Activated CD8-positive, alpha-beta memory T cell treated with anti-CD3 and anti-CD28 coated beads for 1 hour (primary cell): ENCODE measurements around the gene UTY.
"Not testable (repeated sequence)": the region's sequence is repeated elsewhere in the genome, so short reads cannot be mapped to it uniquely, and the experiment has no call there.

ENCODE experiments used
- DNase-seq, 2 donors: peaks; one replicate each; pipeline ENCODE4 v3.0.0-alpha.2; 2020; ENCODE audit warnings: low read depth in 1 of 2; ENCODE audit errors: extremely low read depth in 1 of 2

UTY gene

DNA sequence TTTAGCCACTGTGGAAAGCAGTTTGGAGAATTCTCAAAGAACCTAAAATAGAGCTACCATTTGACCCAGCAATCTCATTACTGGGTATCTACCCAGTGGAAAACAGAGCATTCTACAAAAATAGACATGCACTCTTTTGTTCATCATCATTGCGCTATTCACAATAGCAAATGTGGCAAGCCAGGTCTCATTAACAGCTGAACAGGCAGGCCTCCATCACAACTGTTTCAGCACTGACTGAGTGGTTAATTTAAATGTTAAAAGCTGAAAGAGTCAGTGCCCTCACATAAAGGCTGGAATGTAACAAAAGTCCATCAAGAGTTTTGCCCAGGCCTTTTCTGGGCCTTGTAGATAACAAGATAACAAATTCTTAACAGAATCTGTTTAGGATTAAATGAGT, 166.9 kb downstream of the UTY start:
- no peak for DNase-seq

GRCh38 chrY:13307959-13308358, 171.9 kb downstream of the UTY start:
- DNase-seq, result no peak

DNA sequence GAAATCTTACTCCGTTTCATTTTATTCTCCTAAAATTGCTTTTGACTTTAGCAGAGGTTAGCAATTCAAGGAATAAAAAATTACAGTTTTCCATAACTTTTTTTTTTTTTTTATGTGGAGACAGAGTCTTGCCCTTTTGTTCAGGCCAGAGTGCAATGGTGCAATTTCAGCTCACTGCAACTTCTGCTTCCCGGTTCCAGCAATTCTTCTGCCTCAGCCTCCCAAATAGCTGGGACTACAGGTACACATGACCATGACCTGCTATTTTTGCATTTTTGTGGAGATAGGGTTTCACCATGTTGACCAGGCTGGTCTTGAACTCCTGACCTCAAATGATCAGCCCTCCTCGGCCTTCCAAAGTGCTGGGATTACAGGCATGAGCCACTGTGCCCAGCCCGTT, 179.0 kb downstream of the UTY start:
- no peak for DNase-seq

DNA sequence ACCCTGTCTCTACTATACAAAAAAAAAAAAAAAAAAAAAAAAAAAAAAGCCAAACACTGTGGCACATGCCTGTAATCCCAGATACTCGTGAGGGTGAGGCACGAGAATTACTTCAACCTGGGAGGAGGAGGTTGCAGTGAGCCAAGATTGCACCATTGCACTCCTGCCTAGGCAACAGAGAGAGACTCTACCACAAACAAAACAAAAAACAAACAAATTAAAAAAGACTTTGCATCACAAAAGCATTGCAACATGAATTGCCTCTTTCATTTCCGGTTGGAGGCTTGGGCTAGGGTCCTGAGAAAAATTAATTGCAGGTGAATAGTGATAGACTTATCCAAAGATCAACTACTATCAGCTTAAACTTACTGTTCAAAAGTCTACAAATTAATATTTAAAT, 180.4 kb downstream of the UTY start:
- DNase-seq, result no peak

DNA sequence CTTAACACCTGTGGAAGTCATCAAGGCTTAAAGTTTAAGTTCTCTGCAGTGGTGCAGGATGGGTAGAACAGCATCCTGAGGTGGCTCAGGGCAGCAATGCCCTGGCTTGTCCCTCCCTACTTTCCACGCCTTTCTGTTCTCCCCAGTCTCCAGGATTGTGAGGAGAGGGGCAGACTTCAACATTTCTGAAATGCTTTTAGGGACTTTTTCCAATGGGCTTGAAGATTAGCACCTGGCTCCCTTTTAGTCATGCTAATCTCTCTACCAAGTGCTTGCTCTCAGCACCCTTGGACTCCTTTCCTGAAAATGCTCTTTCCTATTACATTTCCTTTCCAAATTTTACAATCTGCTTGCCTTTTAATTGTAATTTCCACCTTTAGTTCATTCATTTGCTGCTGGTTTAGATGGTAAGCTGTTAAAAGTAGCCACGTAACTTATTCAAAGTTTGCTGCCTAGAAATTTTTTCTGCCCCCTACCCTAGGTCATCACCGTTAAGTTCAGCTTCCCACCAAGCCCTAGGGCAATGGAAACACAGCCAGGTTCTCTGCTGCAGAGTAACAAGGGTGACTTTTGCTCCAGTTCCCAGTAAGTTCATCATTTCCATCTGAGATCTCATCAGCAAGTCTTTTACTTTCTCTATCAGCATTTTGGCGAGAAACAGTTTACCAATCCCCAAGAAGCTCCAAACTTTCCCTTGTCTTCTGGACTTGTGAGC, 183.5 kb downstream of the UTY start:
- DNase-seq, result no peak

- DNase-seq, result no peak
Measured at GRCh38 chrY:13295026-13295425, 184.8 kb downstream of the UTY start.

DNA sequence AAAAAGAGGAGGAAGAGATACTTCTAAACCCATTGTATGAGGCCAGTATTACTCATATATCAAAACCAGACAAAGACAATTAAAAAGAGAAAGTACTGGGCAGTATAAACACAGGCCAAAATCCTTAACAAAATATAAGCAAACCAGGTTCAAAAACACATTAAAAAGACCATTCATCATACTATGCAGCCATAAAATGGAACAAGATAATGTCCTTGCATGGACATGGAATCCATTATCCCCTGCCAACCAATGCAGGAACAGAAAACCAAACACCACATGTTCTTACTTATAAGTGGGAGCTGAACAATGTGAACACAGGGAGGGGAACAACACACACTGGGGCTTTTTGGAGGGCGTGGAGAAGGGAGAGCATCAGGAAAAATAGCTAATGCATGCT, 188.6 kb downstream of the UTY start:
- no peak for DNase-seq

DNA sequence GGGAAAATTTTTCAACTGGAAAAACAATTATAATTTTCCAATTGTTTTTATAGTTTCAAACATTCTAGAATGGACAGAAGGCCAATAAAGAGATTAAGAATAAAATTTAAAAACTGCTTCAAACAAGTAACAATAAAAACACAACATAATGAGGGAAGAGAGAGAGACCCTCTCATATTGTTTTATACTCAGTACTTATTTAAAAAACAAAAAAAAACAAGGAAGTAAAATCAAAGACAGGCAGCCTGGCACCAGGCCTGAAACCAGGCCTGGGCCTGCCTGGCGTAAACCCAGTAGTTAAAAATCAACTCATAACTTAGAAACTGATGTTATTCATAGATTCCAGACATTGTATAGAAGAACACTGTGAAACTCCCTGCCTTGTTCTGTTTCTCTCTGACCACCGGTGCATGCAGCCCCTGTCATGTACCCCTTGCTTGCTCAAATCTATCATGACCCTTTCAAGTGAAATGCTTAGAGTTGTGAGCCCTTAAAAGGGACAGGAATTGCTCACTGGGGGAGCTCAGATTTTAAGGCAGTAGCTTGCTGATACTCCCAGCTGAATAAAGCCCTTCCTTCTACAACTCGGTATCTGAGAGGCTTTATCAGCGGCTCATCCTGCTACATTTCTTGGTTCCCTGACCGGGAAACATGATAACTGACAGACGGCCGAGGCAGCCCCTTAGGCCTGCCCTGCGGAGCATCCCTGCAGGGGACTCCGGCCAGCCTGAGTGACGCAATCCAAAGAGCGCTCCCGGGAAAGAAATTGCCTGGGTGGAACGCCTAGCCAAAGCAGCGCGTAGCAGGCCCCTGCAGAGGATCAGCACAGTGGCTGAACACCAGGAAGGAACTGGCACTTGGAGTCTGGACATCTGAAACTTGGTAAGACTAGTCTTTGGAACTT, 197.4 kb downstream of the UTY start:
- DNase-seq, result not testable (repeated sequence)

DNA sequence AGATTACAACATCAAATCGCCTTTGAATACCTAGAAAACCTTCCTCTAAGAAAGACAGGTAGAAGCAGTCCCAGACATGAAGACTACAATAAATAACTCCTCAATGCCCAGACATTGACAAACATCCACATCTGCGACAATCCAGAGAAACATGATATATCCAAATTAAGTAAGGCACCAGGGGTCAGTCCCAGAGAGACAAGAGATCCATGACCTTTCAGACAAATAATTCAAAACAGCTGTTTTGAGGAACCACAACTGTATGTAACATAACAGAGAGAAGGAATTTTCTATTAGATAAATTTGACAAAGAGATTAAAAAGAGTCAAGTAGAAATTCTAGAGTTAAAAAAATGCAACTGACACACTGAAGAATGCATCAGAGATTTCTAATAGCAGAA, 200.3 kb downstream of the UTY start:
- DNase-seq, result no peak

DNA sequence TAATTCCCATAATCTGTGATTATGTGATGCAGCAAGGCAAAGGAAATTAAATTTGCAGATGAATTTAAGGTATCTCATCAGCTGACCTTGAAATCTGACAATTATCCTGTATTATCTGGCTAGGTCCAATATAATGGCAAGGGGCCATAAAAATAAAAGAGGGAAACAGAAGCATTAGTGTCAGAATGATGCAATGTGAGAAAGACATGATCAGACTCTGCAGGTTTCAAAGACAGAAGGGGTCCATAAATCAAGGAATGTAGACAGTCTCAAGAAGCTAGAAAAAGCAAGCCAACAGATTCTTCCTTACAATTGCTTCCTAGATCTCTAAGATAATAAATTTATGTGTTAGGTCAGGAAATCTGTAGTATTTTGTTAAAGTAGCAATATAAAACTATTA, 208.1 kb downstream of the UTY start:
- DNase-seq, result no peak

GRCh38 chrY:13253941-13254440, 225.8 kb downstream of the UTY start:
- DNase-seq, result not testable (repeated sequence)

- DNase-seq, result no peak
Measured at GRCh38 chrY:13250421-13250820, 229.4 kb downstream of the UTY start.

DNA sequence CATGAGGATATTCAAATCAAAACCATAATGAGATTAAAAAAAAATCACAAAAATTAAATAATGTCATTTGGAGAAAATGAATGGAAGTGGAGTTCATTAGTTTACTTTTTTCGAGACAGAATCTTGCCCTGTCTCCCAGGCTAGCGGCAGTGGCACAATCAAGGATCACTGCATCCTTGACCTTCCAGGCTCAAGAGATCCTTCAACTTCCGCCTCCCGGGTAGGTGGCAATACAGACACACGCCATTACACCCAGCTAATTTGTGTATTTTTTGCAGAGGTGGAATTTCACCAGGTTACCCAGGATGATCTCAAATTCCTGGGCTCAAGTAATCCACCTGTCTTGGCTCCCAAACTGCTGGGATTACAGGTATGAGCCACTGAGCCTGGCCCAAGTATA, 236.1 kb downstream of the UTY start:
- no peak for DNase-seq

DNA sequence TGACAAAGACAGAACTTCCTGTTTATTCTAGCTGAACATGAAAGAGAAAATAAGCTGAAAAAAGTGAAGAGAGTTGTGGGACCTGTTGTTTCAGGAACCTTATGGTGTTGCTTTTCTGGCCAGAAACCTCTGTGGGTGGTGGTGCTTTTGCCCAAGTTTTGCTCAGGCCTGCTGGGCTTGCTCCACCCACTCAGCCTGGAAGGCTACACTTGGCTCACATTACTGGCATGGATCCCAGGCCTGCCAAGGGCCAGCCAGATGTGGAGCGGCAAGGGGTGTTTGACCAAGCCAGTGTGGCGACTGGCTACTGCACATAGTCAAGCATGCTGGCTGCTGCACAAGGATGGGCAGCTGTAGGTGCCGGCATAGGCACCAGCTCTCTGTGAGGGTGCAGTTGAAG, 245.9 kb downstream of the UTY start:
- no peak for DNase-seq

- no peak for DNase-seq
Measured at GRCh38 chrY:13233118-13233517, 246.7 kb downstream of the UTY start.

DNA sequence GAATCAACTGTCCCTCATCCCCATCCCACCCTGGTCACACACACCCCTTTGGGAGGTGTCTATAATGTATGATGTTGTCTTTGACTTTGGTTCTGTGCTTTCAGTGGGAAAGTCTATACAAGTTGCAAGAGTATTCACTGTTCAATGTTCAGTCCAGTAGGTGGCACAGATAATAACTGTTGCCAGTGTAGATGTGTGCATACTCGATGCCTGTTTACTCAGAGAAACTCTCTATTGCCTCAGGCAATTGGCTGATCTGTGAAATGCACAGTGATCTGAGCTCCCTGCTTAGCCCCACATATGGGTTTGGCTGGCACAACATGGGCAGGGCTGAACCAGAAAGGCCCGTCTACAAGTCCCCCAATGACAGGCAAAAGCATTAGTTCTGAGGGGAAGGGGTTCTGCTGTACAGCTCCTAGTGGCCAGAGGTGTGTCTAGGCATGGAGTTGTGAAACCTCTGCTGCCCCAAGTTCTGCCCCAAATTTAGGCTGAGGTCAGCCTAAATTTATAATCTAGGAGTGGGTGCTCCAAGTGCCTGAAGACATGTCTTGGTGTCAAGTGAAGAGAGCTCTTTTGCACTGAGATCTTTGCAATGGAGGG, 252.4 kb downstream of the UTY start:
- DNase-seq, result no peak

- no peak for DNase-seq
Measured at GRCh38 chrY:13210961-13211646, 268.7 kb downstream of the UTY start.

- no peak for DNase-seq
Measured at GRCh38 chrY:13205214-13205613, 274.6 kb downstream of the UTY start.
